Endothelial cell of umbilical vein (primary cell): Measurements from ENCODE around the gene FOCAD. TPM values are rescaled to one million over a fixed set of nuclear protein-coding genes. Genes with fewer than 3 reads are reported as not detected.

Source experiments
- BruUV-seq: library from RNA; stranded (reverse); fragments of 400-500 nt; replicated peaks from 2 replicates; lab custom pipeline; 2021; lab: Mats Ljungman, UMichigan
- CTCF ChIA-PET: fragments of 300-600, 350-600 bp; sonication (Branson Sonifier 250); formaldehyde crosslinking; loops from one replicate; lab custom pipeline; 2021; ENCODE audit warnings: antibody characterized with exemption, inconsistent platforms; lab: Charles Lee
- POLR2A ChIA-PET: fragments of 300-600, 350-600 bp; sonication (Branson Sonifier 250); formaldehyde crosslinking; loops from one replicate; lab custom pipeline; 2021; ENCODE audit warnings: antibody characterized with exemption, inconsistent platforms; lab: Charles Lee
- DNase-seq: peaks from one replicate; pipeline ENCODE4 v3.0.0-alpha.2; 2011; ENCODE audit warnings: low read depth, low spot score
- FAIRE-seq: peaks from 2 replicates; lab custom pipeline; 2011; peaks lifted over from hg19 to GRCh38; lab: Jason Lieb, UNC
- H2AFZ ChIP-seq: 2 replicates; pipeline ENCODE4 v1.6.0; 2012; ENCODE audit warnings: low read depth, low read length, control low read depth, inconsistent platforms
- H3K27ac ChIP-seq: 2 replicates; pipeline ENCODE4 v1.5.1; 2011; ENCODE audit warnings: low read depth, mild to moderate bottlenecking, control low read depth, low read length, moderate library complexity; ENCODE audit not compliant: insufficient read depth
- H3K27me3 ChIP-seq, 2 experiments: 2 replicates each; pipeline versions ENCODE4 v1.6.0 to v1.6.1; 2011; ENCODE audit warnings: low read length in 2 of 2, mixed read lengths in 1 of 2; ENCODE audit not compliant: control insufficient read depth in 2 of 2, insufficient read depth in 2 of 2
- H3K36me3 ChIP-seq, 2 experiments: 2 replicates in 1 of 2; 3 replicates in 1 of 2; pipeline ENCODE4 v1.5.1; 2011; ENCODE audit warnings: low read length in 2 of 2, mild to moderate bottlenecking in 1 of 2, moderate library complexity in 1 of 2; ENCODE audit not compliant: control insufficient read depth in 2 of 2, insufficient read depth in 2 of 2; ENCODE audit errors: extremely low read depth in 1 of 2
- H3K4me1 ChIP-seq: 3 replicates; pipeline ENCODE4 v1.5.1; 2011; ENCODE audit warnings: mild to moderate bottlenecking, low read length; ENCODE audit not compliant: control insufficient read depth, insufficient read depth; ENCODE audit errors: extremely low read depth
- H3K4me2 ChIP-seq: 2 replicates; pipeline ENCODE4 v1.6.1; 2011; ENCODE audit warnings: low read length, control low read depth, mixed read lengths; ENCODE audit not compliant: insufficient read depth
- H3K4me3 ChIP-seq, 3 experiments: fragments of 200-600 bp in 1 of 3; sonication (generic), shearing (Covaris generic) in 1 of 3; replicated peaks in 1 of 3; 2 replicates each; pipeline ENCODE4 v1.5.1; 2011 to 2016; ENCODE audit warnings: control low read depth in 3 of 3, low read length in 3 of 3, mild to moderate bottlenecking in 2 of 3, inconsistent platforms in 1 of 3, low read depth in 1 of 3, moderate library complexity in 1 of 3; ENCODE audit not compliant: insufficient read depth in 1 of 3
- H3K79me2 ChIP-seq: 2 replicates; pipeline ENCODE4 v1.6.0; 2012; ENCODE audit warnings: low read length, inconsistent platforms; ENCODE audit not compliant: control insufficient read depth, insufficient read depth
- H3K9ac ChIP-seq: replicated peaks from 2 replicates; pipeline ENCODE3; 2011; ENCODE audit warnings: low read length, control low read depth; ENCODE audit not compliant: insufficient read depth; ENCODE audit errors: extremely low read depth
- H3K9me1 ChIP-seq: replicated peaks from 3 replicates; pipeline ENCODE4 v1.6.0; 2011; ENCODE audit warnings: mild to moderate bottlenecking, low read length; ENCODE audit not compliant: control insufficient read depth, insufficient read depth; ENCODE audit errors: extremely low read depth
- H3K9me3 ChIP-seq: replicated peaks from 2 replicates; pipeline ENCODE4 v1.5.1; 2012; ENCODE audit warnings: low read length, inconsistent platforms; ENCODE audit not compliant: control insufficient read depth, insufficient read depth
- H4K20me1 ChIP-seq: replicated peaks from 2 replicates; pipeline ENCODE3; 2011; ENCODE audit warnings: mild to moderate bottlenecking, low read length; ENCODE audit not compliant: control insufficient read depth, insufficient read depth; ENCODE audit errors: extremely low read depth
- CTCF ChIP-seq, 2 donors: IDR thresholded peaks; 1 replicate in 1 of 2; 2 replicates in 1 of 2; pipeline ENCODE4 v1.5.1; 2011; ENCODE audit warnings: low read length in 2 of 2, mild to moderate bottlenecking in 2 of 2, moderate library complexity in 2 of 2, control low read depth in 1 of 2, inconsistent platforms in 1 of 2, low read depth in 1 of 2; ENCODE audit not compliant: insufficient read depth in 1 of 2; ENCODE audit errors: extremely low read depth in 1 of 2
- GATA2 ChIP-seq: IDR thresholded peaks from 2 replicates; pipeline ENCODE4 v1.7.0; 2011; ENCODE audit warnings: low read depth, mild to moderate bottlenecking, moderate library complexity, mixed read lengths, low read length; ENCODE audit not compliant: insufficient read length, insufficient read depth
- JUN ChIP-seq: IDR thresholded peaks from 2 replicates; pipeline ENCODE4 v1.6.1; 2011; ENCODE audit warnings: borderline replicate concordance, low read depth; ENCODE audit not compliant: insufficient read length, insufficient read depth
- MAX ChIP-seq: IDR thresholded peaks from 2 replicates; pipeline ENCODE4 v1.6.1; 2011; ENCODE audit not compliant: insufficient read depth, insufficient read length
- POLR2A ChIP-seq: IDR thresholded peaks from 2 replicates; pipeline ENCODE4 v1.6.1; 2012; ENCODE audit warnings: low read depth, mild to moderate bottlenecking, control low read depth, low read length
- POLR2AphosphoS5 ChIP-seq: IDR thresholded peaks from 2 replicates; pipeline ENCODE4 v1.6.1; 2012; ENCODE audit warnings: low read depth, mild to moderate bottlenecking, control low read depth, low read length, moderate library complexity; ENCODE audit not compliant: insufficient read depth
- dilution Hi-C: fragments of 300-500 bp; cut with MboI; formaldehyde crosslinking; loops from one replicate; pipeline ENCODE4 v1.15.0; 2019; ENCODE audit warnings: low sequenced_read_pairs; ENCODE audit not compliant: extremely low pct_ligation_motif_present
- intact Hi-C: fragments of 100-400 bp; cut with micrococcal nuclease; formaldehyde crosslinking; loops from one replicate; pipeline ENCODE4 v1.10.0; 2022
- polyA plus RNA-seq, 4 experiments: library from polyadenylated mRNA; depleted of rRNA in 3 of 4; stranded (reverse) in 3 of 4; unstranded in 1 of 4; fragments of >200 nt; gene quantifications; 2 replicates each; pipeline versions ENCODE4 v1.2.1 to v1.2.3, GENCODE V29; 2011 to 2012; ENCODE audit warnings: missing spikeins in 1 of 4
- total RNA-seq: library from RNA; stranded (reverse); gene quantifications from 2 replicates; pipeline ENCODE4 v1.2.3, GENCODE V29; 2021

The FOCAD gene
- total and polyA plus RNA-seq, 2 donors (not counting 3 experiments of a cell fraction or from before 2014, with no cell fraction given) = 26.7 to 66.9 TPM

DNA sequence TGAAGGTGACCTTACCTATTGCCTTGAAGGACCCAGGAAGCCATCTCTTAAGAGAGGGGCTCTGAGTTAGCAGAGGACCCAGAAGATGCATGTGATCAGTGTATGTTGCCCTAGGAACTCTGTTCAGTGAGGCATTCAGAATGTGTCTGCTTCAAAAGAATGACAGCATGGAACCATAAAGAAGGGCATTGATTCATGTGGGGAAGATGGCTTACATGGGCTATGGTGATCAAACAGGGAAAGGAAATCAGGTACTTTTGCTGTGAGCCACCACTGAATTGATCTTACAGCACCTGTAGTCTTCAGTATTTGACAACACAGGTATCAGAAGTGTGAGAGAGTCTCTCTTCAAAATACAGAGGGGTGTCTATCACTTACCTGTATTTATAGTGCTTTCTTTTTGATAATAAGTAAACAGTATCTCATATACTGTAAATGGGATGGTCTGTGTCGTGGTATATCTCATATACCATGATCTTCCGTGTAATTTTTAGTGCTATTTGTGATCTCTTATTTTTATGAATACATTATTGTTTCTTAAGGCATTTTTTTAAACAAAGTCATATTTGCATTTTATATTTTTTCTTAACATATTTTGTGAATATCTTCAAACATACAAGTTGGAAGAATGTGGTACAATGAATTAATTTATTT lies 57.0 kb downstream of the FOCAD start:
- no peak overlapping the region for H3K27ac ChIP-seq
- intact Hi-C loops = no loop called here
- H3K9me3 ChIP-seq = no peaks in the 10 kb centered on the region
- TF ChIP-seq POLR2A (no peak), CTCF (IDR thresholded peaks at IDR 0.05; ENCODE audit: extremely low read depth in 1 of 2, insufficient read depth in 1 of 2, low read depth in 1 of 2, low read length in 2 of 2) (no peak), POLR2AphosphoS5 (no peak)
- dilution Hi-C loops = no loop called here
- H4K20me1 ChIP-seq = peaks cover 2% of the 10 kb centered on the region
- no peaks in the 10 kb centered on the region for H3K9me1 ChIP-seq
- no peaks in the 10 kb centered on the region for H3K4me1 ChIP-seq
- no peak overlapping the region for H3K4me3 ChIP-seq
- peaks cover 2% of the 10 kb centered on the region for H3K79me2 ChIP-seq
- no peak for DNase-seq
- ChIA-PET CTCF (no interaction called here), POLR2A (no interaction called here)
- BruUV-seq = no TSS peak
- no peak for FAIRE-seq
- H3K9ac ChIP-seq = no peak overlapping the region
- no peak overlapping the region for H3K4me2 ChIP-seq
- peaks cover 4 to 5% of the 10 kb centered on the region in 2 experiments for H3K36me3 ChIP-seq
- no peak overlapping the region for H2AFZ ChIP-seq
- H3K27me3 ChIP-seq = no peaks in the 10 kb centered on the region

DNA sequence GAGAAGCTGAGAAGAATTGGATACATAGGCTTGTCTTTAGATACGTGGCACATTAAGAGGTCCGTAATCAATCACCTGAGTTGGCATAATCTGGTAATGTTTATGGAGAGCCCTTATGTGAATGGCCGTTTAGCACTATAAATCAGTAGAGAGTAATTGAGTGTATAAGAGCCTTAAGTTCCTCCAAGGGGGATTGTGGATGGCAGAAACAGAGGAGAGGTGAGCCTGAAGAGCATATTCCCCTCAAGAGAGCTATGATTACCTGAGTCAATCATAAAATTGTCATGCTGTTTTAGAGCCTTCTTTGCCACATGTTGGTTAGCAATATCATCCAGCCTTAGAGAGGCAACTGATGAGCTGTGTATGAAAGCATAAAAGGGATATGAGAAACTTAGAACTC lies 58.8 kb downstream of the FOCAD start:
- TF ChIP-seq MAX (no peak), CTCF (IDR thresholded peaks at IDR 0.05; ENCODE audit: extremely low read depth in 1 of 2, insufficient read depth in 1 of 2, low read depth in 1 of 2, low read length in 2 of 2) (no peak), GATA2 (no peak), JUN (no peak)
- peaks cover 4 to 5% of the 10 kb centered on the region in 2 experiments for H3K36me3 ChIP-seq
- H3K27me3 ChIP-seq = no peaks in the 10 kb centered on the region
- ChIA-PET POLR2A (no interaction called here), CTCF (interaction anchor here (1.7 kb wide), 1 partner anchor 14 kb away, joined by 4 read pairs; no protein-coding TSS in a partner anchor)
- no peak for DNase-seq
- no peak for FAIRE-seq
- H4K20me1 ChIP-seq = peaks cover 2% of the 10 kb centered on the region
- no peak overlapping the region for H3K4me3 ChIP-seq
- H3K9me1 ChIP-seq = no peaks in the 10 kb centered on the region
- no TSS peak for BruUV-seq
- H2AFZ ChIP-seq = no peak overlapping the region
- intact Hi-C loops (no loop called here), dilution Hi-C loops (no loop called here)
- no peaks in the 10 kb centered on the region for H3K9me3 ChIP-seq
- no peak overlapping the region for H3K4me2 ChIP-seq
- peaks cover 6% of the 10 kb centered on the region for H3K79me2 ChIP-seq
- no peak overlapping the region for H3K9ac ChIP-seq
- H3K27ac ChIP-seq = no peak overlapping the region
- no peaks in the 10 kb centered on the region for H3K4me1 ChIP-seq
